ENCODE data around the gene TNNI3.

The TNNI3 gene

DNA sequence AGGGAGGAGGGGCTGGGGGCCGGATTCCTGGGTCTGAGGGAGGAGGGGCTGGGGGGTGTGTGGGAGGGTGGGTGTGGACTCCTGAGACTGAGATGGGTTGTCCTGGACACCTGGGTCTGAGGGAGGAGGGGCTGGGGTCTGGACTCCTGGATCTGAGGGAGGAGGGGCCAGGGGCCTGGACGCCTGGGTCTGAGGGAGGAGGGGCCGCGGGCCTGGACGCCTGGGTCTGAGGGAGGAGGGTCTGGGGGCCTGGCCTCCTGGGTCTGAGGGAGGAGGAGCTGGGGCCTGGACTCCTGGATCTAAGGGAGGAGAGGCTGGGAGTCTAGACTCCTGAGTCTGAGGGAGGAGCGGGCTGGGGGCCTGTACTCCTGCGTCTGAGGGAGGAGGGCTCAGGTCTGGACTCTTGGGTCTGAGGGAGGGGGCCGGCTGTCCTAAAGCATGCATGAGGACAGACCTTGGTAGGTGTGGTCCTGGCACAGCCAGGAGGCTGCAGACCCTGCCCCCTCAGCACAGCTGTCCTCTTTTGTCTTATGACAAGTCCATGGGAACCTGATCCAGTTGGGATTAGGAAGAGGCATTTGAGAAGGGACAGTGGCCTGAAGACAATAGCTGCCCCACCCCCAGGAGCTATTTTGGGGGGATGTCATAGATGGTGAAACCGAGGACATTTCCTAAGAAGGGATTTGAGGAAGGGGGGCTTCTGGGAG is 9.8 kb downstream of the TNNI3 start:
- no peak for DNase-seq (ENCODE audit: low read depth, low spot score)

DNA sequence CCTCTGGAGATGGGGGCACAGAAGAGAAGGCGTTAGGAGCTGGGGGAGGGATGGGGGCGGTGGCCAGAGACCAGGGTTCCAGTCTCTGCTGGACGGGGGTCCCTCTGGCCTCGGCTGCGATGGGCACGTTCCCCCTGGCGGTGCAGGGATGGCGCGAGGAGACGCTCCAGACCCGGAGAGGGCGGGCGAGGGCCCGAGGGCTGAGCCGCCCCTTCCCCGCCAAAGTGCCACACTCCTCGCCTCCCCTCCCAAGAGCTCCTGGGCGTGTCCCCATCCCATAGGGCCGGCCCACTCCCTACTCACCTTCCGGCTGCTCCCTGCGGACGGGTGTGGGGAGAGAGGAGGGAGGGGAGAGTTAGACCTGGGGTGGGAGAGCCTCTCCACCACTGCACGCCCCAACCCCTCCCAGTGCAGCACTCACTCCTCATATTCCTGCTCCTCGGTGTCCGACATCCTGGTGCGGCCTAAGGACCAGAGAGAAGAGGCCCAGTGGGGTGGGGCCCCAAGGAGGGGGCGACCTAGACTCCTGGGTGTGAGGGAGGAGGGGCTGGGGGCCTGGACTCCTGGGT is 10.7 kb downstream of the TNNI3 start:
- no peak for DNase-seq (ENCODE audit: low read depth, low spot score)

DNA sequence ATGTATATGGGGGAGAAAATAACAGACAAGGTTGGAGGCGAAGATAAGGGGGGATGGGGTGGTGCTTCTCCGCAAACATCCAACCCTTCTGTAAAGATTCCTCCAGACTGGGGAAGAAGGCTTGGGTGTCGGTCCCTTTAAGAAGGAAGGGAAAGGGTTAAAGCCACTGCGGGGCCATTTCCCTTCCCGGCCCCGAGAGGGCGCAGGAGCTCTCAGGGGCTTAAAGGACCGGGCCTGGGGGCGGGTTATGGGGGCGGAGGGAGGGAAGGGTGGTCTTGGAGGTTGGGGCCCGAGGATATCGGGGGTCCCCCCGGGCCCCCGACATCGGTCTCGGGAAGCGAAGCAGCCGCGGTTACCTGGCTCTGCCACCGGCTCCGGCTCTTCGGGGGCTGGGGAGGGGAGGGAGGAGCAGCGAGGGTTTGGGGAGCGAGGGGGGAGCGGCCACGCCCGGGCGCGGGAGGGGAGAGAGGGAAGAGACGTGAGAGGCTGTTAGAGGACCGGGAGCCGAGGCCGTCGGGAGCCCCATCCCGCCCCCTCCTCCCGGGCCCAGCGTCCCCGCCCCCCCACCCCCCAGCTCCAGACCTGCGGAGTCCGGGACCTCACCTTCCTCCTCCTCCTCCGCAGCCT is 11.3 kb downstream of the TNNI3 start:
- peak; percentile 22 for DNase-seq (ENCODE audit: low read depth, low spot score)

DNA sequence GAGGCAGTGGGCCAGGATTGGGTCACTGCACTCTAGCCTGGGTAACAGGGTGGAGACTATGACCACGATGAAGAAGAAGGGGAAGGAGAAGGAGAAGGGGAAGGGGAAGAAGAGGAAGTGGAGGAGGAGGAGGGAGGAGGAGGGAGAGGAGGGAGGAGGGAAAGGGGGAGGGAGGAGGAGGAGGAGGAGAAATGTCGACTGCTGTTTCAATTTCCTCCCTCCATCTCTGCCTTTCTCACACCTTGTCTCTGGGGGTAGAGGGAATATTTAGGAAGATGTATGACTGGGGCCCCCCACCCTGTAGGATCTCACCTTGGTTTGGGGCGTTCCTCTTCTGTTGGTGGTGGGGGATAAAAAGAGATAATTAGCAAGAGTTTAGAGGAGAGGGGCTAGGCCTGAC is 12.3 kb downstream of the TNNI3 start:
- DNase-seq (ENCODE audit: low read depth, low spot score): no peak

DNA sequence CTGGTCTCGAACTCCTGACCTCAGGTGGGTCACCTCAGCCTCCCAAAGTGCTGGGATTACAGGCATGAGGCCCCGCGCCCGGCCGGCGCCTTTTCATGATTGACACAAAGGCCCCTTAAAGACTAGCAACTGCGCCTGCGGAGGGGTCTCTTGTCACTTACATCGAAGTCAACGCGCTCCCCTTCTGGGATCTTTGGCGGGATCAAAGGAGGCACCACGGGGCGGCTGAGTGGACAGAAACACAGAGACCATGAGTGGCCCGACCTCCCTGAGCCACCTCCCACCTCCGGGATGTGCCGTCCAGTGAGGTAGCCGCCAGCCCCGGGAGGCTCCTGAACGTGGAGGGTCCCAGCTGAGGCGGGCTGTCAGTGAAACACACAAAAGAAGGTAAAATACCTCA is 15.8 kb downstream of the TNNI3 start:
- DNase-seq (ENCODE audit: low read depth, low spot score): no peak

DNA sequence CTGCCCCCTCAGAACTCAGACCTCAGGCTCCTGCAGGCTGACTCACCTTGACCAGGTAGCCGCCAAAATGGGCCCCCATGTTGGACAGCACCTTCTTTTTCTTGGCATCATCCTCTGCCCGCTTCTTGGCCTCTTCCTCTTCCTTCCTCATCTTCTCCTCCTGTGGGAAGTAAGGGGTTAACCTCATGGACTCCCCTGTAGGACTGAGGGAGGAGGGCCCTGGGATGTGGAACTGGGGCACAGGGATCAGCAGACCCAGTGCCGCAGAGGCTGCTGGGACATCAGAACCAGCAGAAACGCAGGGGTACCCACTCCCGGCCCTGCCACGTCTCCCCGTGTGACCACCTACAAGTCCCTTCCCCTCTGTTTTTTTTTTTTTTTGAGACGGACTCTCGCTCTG is 19.6 kb downstream of the TNNI3 start:
- no peak for DNase-seq (ENCODE audit: low read depth, low spot score)

DNA sequence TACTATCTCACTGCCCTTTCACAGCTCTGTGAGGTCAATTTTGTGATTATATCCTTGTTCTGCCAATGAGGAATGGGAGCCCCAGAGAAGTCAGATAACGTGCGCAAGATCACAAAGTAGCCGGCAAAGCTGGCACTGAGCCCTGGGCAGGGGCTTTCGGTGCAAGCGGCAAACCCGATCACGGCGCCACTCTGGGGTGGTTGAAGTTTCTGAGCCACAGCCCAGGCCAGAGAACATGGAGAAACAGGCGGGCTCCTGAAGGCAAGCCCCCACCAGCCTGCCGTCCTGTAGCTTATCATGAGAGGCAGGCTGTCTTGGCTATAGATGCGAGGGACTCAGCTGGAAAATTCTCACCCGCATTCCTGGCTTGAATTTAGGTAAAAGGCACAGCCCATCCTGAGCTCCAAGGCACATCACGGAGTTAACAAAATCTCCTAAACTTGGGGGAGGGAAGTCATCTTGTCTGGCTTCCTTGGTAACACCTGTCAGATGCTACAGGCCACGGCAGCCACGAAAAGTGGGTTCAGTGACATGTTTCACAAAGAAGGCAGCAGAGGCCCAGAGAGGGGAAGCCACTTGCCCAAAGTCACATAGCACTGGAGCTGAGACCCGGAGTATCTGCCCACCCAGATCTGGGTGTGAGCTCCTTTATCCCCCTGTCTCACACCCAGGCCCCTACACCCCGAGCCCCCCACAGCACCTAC is 21.0 kb downstream of the TNNI3 start:
- no peak for DNase-seq (ENCODE audit: low read depth, low spot score)

DNA sequence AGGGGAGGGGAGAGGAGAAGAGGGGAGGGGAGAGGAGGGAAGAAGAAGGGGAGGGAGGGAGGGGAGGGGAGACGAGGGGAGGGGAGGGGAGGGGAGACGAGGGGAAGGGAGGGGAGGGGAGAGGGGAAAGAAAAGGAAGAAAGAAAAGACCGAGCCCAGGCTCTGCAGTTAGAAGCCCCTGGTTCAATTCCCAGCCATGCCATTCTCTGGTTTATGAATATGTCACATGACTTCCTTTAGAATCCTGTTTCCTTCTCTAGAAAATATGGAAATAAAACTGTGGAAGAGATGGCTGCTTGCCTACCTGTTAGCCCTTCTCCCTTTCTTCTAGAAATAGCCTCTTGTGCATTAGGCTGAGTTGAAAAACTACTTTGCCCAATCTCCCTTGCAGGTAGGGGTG is 22.8 kb downstream of the TNNI3 start:
- no peak for DNase-seq (ENCODE audit: low read depth, low spot score)

DNA sequence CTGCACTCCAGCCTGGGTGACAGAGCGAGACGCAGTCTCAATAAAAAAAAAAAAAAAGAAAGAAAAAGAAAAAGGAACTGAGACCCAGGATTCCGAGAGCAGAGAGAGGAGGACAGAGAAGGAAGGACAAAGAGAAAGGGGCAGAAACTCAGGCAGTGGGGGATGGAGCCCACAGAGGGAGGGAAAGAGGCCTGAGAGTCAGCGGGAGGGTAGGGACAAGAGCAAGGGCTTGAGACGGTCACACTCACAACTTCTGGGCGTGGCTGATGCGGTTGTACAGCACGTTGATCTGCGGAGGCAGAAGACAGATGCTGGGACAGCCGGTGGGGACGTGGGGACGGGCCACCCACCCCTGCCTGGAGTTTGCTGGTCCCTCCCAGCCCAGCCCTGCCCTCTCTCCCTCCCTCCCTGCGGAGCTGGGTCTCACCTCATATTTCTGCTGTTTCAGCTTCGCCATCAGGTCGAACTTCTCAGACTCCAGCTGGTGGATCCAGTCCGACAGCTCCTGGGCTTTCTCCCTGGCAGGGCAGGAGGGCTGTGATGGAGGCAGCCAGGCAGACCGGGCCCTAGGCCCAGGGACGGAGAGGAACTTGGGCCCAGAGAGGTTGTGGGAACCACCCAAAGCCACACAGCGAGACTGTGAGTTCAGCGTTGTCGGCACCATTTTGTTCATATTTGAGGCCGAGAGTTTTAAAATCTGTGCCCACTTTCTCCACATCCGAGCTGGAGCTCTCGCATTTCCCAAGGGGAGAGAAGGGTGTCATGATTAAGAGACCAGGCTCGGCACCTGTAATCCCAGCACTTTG is 23.7 kb downstream of the TNNI3 start:
- no peak for DNase-seq (ENCODE audit: low read depth, low spot score)

DNA sequence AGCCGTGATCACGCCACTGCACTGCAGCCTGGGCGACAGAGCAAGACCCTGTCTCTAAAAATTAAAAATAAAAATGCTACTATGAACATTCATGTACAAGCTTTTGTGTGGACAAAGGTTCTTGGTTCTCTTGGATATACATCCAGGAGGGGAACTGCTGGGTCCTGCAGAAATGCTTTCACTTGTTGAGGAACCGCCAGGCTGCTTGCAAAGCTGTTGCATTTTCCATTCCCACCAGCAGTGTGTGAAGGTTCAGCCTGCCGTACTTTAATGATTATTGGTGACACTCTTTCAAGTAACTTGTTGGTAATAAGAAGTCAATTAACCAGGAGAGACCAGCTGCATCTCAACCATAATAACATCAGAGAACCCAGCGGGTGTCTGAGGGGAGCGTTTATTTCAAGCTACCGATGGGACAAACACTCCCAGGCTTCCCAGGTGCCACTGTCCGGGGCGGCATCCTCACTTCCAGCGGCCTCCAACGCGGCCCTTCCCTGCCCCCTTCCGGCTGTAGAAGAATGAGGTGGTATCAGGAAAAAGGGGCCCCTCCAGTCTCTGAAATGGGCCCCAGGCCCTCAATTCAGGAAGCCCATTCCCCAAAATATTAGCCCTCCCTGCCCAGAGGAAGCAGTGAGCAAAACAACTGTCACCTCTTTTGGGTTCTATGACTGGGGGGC is 24.9 kb downstream of the TNNI3 start:
- DNase-seq (ENCODE audit: low read depth, low spot score): no peak

DNA sequence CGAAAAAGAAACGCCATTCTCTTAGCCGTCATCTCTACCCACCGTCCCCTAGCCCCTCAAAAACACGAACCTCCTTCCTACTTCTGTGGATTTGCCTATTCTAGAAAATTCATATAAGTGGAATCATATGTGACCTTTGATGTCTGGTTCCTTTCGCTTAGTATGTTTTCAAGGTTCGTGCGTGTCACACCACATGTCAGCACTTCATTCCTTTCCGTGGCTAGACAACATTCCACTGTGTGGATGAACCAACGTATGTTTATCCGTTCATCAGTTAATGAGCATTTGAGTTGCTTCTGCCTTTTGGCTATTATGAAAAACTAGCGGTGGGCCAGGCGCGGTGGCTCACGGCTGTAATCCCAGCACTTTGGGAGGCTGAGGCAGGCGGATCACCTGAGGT is 26.1 kb downstream of the TNNI3 start:
- no peak for DNase-seq (ENCODE audit: low read depth, low spot score)

DNA sequence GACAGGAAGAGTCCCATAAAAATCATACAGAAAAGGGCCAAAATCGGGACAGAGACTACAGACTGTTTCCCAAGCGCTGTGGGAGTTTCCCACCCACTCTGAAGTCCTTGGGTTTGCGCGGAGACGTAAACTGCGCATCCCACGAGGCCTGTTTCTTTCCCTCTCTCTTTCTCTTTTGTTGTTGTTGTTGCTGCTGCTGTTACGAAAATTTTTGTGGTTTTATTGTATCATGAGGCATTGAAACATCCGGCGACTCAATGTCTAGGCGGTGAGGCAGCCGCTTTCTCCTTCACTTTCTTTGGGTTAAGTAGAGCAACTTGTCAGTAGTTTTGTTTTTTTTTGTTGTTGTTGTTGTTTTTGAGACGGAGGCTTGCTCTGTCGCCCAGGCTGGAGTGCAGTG is 38.5 kb downstream of the TNNI3 start:
- no peak for DNase-seq (ENCODE audit: low read depth, low spot score)

DNA sequence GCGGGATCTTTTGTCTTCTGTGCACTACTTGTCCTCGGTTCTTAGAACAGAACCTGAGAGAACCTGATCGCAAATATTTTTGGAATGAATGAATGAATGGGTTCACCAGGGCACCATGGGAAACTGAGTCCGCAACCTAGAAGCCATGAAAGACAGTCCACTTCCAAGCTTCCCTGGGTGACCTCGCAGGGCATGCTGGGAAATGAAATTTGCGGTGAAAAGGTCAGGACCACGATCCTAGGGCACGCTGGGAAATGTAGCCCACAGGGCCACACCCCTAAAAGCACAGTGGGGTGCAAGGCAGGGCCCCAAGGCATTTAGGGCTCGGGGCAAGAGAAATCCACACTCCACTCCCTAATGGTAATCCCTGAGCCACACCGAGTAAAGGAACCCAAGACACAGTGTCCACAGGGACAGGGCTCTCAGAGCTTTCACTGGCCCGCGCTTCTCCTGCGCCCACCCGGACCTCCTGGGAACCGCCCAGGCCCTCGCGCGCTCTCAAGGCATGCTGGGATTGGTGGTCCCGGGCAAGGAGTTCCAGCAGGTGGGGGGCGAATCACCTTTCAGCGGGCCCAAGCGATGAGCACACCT is 39.0 kb downstream of the TNNI3 start:
- DNase-seq (ENCODE audit: low read depth, low spot score): peak; percentile 44

DNA sequence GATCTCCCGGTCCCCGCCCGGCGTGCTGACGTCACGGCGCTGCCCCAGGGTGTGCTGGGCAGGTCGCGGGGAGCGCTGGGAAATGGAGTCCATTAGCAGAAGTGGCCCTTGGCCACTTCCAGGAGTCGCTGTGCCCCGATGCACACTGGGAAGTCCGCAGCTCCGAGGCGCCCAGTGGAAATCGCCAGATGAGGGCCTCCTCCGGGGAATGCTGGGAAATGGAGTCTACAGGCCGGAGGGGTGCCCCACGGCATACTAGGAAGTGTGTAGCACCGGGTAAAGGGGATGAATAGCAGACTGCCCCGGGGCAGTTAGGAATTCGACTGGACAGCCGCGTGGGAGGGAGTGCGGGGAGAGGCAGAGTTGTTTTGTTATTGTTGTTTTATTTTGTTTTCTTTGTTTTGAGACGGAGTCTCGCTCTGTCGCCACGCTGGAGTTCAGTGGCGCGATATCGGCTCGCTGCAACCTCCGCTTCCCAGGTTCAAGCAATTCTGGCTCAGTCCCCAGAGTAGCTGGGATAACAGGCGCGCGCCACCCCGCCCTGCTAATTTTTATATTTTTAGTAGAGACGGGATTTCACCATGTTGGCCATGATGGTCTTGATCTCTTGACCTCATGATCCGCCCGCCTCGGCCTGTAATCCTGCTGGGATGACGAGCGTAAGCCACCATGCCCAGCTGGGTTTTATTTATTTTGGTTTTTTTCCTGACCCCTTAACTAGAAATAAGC is 39.7 kb downstream of the TNNI3 start:
- DNase-seq (ENCODE audit: low read depth, low spot score): peak; percentile 100

DNA sequence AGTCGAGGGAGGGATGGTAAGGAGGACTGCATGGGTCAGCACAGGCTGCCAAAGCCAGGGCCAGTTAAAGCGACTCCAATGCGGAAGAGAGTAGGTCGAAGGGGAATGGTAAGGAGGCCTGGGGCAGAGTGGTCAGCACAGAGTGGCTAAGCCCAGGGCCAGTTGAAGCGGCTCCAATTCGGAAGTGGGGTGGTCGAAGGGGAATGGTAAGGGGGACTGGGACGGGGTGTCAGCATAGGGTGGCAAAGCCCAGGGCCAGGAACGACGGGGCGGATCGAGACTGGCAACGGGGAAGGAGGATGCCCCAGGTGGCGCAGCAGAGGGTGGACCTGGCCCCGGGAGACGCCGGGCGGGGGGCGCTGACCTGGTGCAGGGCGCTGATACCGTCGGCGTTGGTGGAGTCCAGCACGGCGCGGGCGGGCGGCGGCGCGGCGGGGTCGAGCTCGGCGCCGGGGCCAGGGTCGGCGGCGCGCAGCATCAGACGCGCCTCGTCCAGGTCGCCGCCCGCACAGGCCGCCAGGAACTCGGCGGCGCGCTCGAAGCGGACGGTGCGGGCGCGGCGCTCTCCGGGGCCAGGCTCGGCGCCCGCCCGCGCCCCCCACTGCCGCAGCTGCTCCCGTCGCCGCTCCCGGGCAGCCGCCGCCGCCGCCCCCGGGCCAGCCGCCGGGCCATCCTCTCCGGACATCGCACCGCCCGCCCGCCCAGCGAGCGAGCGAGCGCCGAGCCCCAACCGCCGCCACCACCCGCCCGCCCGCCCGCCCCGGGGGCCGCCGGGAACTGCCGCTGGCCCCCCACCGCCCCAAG is 40.5 kb downstream of the TNNI3 start, which contains the start of gene PPP1R12C:
PPP1R12C (minus strand) TSS at position 779 of the 804 bp plus-strand sequence; CDS start at position 685, 94 bp downstream.
- DNase-seq (ENCODE audit: low read depth, low spot score): peak; percentile 55

DNA sequence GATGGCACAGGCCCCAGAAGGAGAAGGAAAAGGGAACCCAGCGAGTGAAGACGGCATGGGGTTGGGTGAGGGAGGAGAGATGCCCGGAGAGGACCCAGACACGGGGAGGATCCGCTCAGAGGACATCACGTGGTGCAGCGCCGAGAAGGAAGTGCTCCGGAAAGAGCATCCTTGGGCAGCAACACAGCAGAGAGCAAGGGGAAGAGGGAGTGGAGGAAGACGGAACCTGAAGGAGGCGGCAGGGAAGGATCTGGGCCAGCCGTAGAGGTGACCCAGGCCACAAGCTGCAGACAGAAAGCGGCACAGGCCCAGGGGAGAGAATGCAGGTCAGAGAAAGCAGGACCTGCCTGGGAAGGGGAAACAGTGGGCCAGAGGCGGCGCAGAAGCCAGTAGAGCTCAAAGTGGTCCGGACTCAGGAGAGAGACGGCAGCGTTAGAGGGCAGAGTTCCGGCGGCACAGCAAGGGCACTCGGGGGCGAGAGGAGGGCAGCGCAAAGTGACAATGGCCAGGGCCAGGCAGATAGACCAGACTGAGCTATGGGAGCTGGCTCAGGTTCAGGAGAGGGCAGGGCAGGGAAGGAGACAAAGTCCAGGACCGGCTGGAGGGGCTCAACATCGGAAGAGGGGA is 41.2 kb downstream of the TNNI3 start:
- peak; percentile 68 for DNase-seq (ENCODE audit: low read depth, low spot score)

DNA sequence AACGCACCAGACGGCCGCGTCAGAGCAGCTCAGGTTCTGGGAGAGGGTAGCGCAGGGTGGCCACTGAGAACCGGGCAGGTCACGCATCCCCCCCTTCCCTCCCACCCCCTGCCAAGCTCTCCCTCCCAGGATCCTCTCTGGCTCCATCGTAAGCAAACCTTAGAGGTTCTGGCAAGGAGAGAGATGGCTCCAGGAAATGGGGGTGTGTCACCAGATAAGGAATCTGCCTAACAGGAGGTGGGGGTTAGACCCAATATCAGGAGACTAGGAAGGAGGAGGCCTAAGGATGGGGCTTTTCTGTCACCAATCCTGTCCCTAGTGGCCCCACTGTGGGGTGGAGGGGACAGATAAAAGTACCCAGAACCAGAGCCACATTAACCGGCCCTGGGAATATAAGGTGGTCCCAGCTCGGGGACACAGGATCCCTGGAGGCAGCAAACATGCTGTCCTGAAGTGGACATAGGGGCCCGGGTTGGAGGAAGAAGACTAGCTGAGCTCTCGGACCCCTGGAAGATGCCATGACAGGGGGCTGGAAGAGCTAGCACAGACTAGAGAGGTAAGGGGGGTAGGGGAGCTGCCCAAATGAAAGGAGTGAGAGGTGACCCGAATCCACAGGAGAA is 42.0 kb downstream of the TNNI3 start:
- DNase-seq (ENCODE audit: low read depth, low spot score): peak; percentile 32

DNA sequence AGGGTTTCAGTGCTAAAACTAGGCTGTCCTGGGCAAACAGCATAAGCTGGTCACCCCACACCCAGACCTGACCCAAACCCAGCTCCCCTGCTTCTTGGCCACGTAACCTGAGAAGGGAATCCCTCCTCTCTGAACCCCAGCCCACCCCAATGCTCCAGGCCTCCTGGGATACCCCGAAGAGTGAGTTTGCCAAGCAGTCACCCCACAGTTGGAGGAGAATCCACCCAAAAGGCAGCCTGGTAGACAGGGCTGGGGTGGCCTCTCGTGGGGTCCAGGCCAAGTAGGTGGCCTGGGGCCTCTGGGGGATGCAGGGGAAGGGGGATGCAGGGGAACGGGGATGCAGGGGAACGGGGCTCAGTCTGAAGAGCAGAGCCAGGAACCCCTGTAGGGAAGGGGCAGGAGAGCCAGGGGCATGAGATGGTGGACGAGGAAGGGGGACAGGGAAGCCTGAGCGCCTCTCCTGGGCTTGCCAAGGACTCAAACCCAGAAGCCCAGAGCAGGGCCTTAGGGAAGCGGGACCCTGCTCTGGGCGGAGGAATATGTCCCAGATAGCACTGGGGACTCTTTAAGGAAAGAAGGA is 42.9 kb downstream of the TNNI3 start:
- DNase-seq (ENCODE audit: low read depth, low spot score): no peak

All from astrocyte of the hippocampus (primary cell).